Trophoblast cell (in vitro differentiated cells and primary cell): ENCODE measurements around the gene CLCN4.

Source experiments
- DNase-seq, 2 donors: peaks; one replicate each; pipeline ENCODE4 v3.0.0-alpha.2; 2016
- H2AFZ ChIP-seq: 2 replicates; pipeline ENCODE4 v1.6.1; 2013; ENCODE audit warnings: low read length, moderate library complexity, mild to moderate bottlenecking; ENCODE audit not compliant: insufficient read depth, poor library complexity
- H2AK5ac ChIP-seq: 2 replicates; pipeline ENCODE4 v1.6.1; 2013; ENCODE audit warnings: mild to moderate bottlenecking, low read length
- H2BK120ac ChIP-seq: 2 replicates; pipeline ENCODE4 v1.6.1; 2013; ENCODE audit warnings: low read length, mild to moderate bottlenecking, moderate library complexity; ENCODE audit not compliant: insufficient read depth, poor library complexity
- H2BK12ac ChIP-seq: 2 replicates; pipeline ENCODE4 v1.6.1; 2013; ENCODE audit warnings: mild to moderate bottlenecking, low read length, moderate library complexity
- H2BK5ac ChIP-seq: 2 replicates; pipeline ENCODE4 v1.6.1; 2013; ENCODE audit warnings: low read length, low read depth, moderate library complexity, mild to moderate bottlenecking; ENCODE audit not compliant: poor library complexity
- H3K14ac ChIP-seq: 2 replicates; pipeline ENCODE4 v1.6.1; 2013; ENCODE audit warnings: mild to moderate bottlenecking, low read length
- H3K18ac ChIP-seq: 2 replicates; pipeline ENCODE4 v1.6.1; 2013; ENCODE audit warnings: mild to moderate bottlenecking, low read length
- H3K23ac ChIP-seq: 2 replicates; pipeline ENCODE4 v1.6.1; 2013; ENCODE audit warnings: low read length
- H3K27ac ChIP-seq: 2 replicates; pipeline ENCODE4 v1.5.1; 2013; ENCODE audit warnings: low read depth, mild to moderate bottlenecking, inconsistent platforms, low read length, moderate library complexity
- H3K27me3 ChIP-seq: 2 replicates; pipeline ENCODE4 v1.6.1; 2013; ENCODE audit warnings: inconsistent platforms, mild to moderate bottlenecking, low read length, moderate library complexity; ENCODE audit not compliant: insufficient read depth
- H3K36me3 ChIP-seq, 2 experiments: 1 replicate in 1 of 2; 2 replicates in 1 of 2; pipeline ENCODE4 v1.6.1; 2013; ENCODE audit warnings: low read length in 2 of 2, mild to moderate bottlenecking in 2 of 2, moderate library complexity in 1 of 2; ENCODE audit not compliant: insufficient read depth in 2 of 2, control insufficient read depth in 1 of 2
- H3K4ac ChIP-seq: 2 replicates; pipeline ENCODE4 v1.6.1; 2013; ENCODE audit warnings: low read depth, mild to moderate bottlenecking, low read length, moderate library complexity
- H3K4me1 ChIP-seq, 2 experiments: 1 replicate in 1 of 2; 2 replicates in 1 of 2; pipeline ENCODE4 v1.6.1; 2013; ENCODE audit warnings: low read length in 2 of 2, mild to moderate bottlenecking in 2 of 2, moderate library complexity in 1 of 2; ENCODE audit not compliant: insufficient read depth in 2 of 2, control insufficient read depth in 1 of 2
- H3K4me2 ChIP-seq: 2 replicates; pipeline ENCODE4 v1.6.1; 2013; ENCODE audit warnings: inconsistent platforms, mild to moderate bottlenecking, low read length, moderate library complexity
- H3K4me3 ChIP-seq: 2 replicates; pipeline ENCODE4 v1.5.1; 2013; ENCODE audit warnings: mild to moderate bottlenecking, low read depth, low read length, inconsistent platforms
- H3K79me1 ChIP-seq: one replicate; pipeline ENCODE4 v1.6.1; 2013; ENCODE audit warnings: low read length
- H3K79me2 ChIP-seq: 2 replicates; pipeline ENCODE4 v1.6.1; 2013; ENCODE audit warnings: low read length, mild to moderate bottlenecking; ENCODE audit not compliant: control insufficient read depth, insufficient read depth, poor library complexity
- H3K9ac ChIP-seq: 2 replicates; pipeline ENCODE4 v1.6.1; 2013; ENCODE audit warnings: mild to moderate bottlenecking, low read length
- H3K9me3 ChIP-seq: 2 replicates; pipeline ENCODE4 v1.6.1; 2013; ENCODE audit warnings: low read depth, mild to moderate bottlenecking, control low read depth, inconsistent platforms, low read length; ENCODE audit not compliant: insufficient read depth
- H4K12ac ChIP-seq: 2 replicates; pipeline ENCODE4 v1.6.1; 2013; ENCODE audit warnings: low read depth, mild to moderate bottlenecking, low read length, moderate library complexity
- H4K8ac ChIP-seq: 2 replicates; pipeline ENCODE4 v1.6.1; 2013; ENCODE audit warnings: low read depth, mild to moderate bottlenecking, low read length, moderate library complexity
- H4K91ac ChIP-seq: one replicate; pipeline ENCODE4 v1.6.1; 2013; ENCODE audit warnings: low read depth, mild to moderate bottlenecking, low read length, moderate library complexity
- WGBS: extraction: QIAGEN DNeasy Blood & Tissue Kit; methylation state at CpG from one replicate; pipeline ENCODE4 v1.1.7; 2013; ENCODE audit warnings: missing lambda C conversion rate; ENCODE audit not compliant: insufficient read length, insufficient coverage; ENCODE audit errors: extremely low coverage; 5-methylcytosine and 5-hydroxymethylcytosine counted together

The CLCN4 gene

GRCh38 chrX:10110316-10110935 is 46.3 kb upstream of the CLCN4 start:
- no peak overlapping the region for H3K18ac ChIP-seq
- no peak overlapping the region for H4K12ac ChIP-seq
- H2BK12ac ChIP-seq = no peak overlapping the region
- no CpG with 5 or more reads among the region's 16 CpGs for WGBS
- H3K9ac ChIP-seq = no peak overlapping the region
- no peak overlapping the region for H2BK120ac ChIP-seq
- no peaks in the 10 kb centered on the region for H3K27me3 ChIP-seq
- no peaks in the 10 kb centered on the region for H3K9me3 ChIP-seq
- H2AFZ ChIP-seq = peak overlapping the region; percentile 6
- H3K79me2 ChIP-seq = no peaks in the 10 kb centered on the region
- no peak overlapping the region for H4K91ac ChIP-seq
- DNase-seq = no peak
- H3K4me2 ChIP-seq = no peak overlapping the region
- no peaks in the 10 kb centered on the region for H3K4me1 ChIP-seq
- peaks cover 27 to 28% of the 10 kb centered on the region in 2 experiments for H3K36me3 ChIP-seq
- H4K8ac ChIP-seq = no peak overlapping the region
- H3K4ac ChIP-seq = no peak overlapping the region
- H3K14ac ChIP-seq = no peak overlapping the region
- H3K79me1 ChIP-seq = no peaks in the 10 kb centered on the region
- no peak overlapping the region for H2BK5ac ChIP-seq
- no peak overlapping the region for H2AK5ac ChIP-seq
- H3K27ac ChIP-seq = no peak overlapping the region
- no peak overlapping the region for H3K4me3 ChIP-seq
- H3K23ac ChIP-seq = no peak overlapping the region

DNA sequence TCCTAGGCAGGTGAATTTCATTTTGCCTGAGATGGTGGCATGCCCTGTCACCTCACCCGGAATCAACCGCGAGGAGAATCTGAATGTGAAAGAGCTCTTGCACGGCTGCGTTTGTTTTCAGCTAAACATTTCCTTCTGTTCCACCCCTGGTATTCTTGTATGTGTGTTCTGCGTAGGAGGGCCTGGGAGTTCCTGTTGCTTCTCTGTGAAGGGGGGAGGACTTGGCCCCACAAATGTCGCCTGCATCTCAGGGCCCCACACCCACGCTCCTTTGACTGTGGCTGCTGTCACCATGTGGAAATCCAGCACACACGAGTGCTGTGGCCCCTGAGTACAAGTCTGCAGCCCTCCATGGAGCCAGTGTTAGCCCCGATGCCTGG is 45.8 kb upstream of the CLCN4 start:
- Histone ChIP-seq H3K4ac (no peak overlapping the region), H3K27ac (no peak overlapping the region), H2BK120ac (no peak overlapping the region), H2BK5ac (no peak overlapping the region), H4K91ac (no peak overlapping the region), H3K9me3 (no peaks in the 10 kb centered on the region), H4K8ac (no peak overlapping the region), H3K79me1 (no peaks in the 10 kb centered on the region), H3K4me3 (no peak overlapping the region), H3K36me3 (peaks cover 27 to 28% of the 10 kb centered on the region in 2 experiments), H2BK12ac (no peak overlapping the region), H3K9ac (no peak overlapping the region), H4K12ac (no peak overlapping the region), H2AK5ac (no peak overlapping the region), H3K4me1 (no peaks in the 10 kb centered on the region), H3K27me3 (no peaks in the 10 kb centered on the region), H3K18ac (no peak overlapping the region), H3K4me2 (no peak overlapping the region), H3K23ac (no peak overlapping the region), H3K79me2 (no peaks in the 10 kb centered on the region), H3K14ac (no peak overlapping the region), H2AFZ (no peak overlapping the region)
- no CpG with 5 or more reads among the region's 10 CpGs for WGBS
- no peak for DNase-seq

DNA sequence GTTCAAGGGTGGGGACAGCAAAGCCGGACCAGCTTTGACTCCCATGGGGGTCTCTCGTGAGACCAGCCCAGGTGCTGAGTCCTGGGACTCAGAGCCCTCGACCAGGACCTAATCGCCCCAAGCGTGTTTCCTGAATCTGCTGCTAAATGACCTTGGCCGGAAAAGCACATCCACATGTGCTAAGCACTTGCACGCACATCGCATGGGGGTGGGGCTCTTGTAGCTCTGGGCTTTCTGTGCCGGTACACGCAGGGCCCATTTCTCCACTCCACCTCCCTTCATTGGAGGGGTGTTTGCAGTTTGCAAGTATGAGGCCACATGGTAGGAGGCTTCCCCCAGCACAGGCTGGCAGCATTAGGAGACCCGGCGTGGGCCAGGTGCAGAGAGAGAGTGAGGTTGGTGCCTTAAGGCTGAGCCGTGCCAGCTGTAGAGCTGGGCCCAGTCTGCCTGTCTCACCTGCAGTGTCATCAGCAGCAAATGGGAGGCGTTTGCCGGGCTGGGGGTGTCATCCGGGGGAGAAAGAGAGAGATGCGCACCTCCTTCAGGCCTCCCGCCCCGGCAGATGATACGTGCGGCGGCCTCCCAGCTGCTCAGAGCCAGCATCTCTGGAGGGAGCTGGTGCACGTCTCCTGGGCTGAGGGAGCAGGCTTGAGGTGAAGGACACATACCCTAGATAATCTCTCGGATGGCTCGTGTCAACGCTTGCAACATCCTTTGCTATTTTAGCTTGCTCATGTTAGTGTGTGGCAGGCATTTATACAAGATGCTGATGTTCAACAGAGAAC is 45.2 kb upstream of the CLCN4 start:
- no peak overlapping the region for H3K4ac ChIP-seq
- H2BK5ac ChIP-seq = no peak overlapping the region
- H4K8ac ChIP-seq = no peak overlapping the region
- no peak overlapping the region for H3K27ac ChIP-seq
- H3K18ac ChIP-seq = no peak overlapping the region
- H3K4me3 ChIP-seq = no peak overlapping the region
- no peak overlapping the region for H4K12ac ChIP-seq
- H2AK5ac ChIP-seq = no peak overlapping the region
- no peak overlapping the region for H3K9ac ChIP-seq
- peaks cover 27 to 28% of the 10 kb centered on the region in 2 experiments for H3K36me3 ChIP-seq
- H3K27me3 ChIP-seq = no peaks in the 10 kb centered on the region
- no peaks in the 10 kb centered on the region for H3K9me3 ChIP-seq
- H3K14ac ChIP-seq = no peak overlapping the region
- no peaks in the 10 kb centered on the region for H3K4me1 ChIP-seq
- WGBS = no CpG with 5 or more reads among the region's 26 CpGs
- no peaks in the 10 kb centered on the region for H3K79me2 ChIP-seq
- no peak overlapping the region for H3K23ac ChIP-seq
- H2AFZ ChIP-seq = no peak overlapping the region
- H2BK120ac ChIP-seq = no peak overlapping the region
- DNase-seq = peak; percentile 61 to 78
- no peaks in the 10 kb centered on the region for H3K79me1 ChIP-seq
- H2BK12ac ChIP-seq = no peak overlapping the region
- no peak overlapping the region for H3K4me2 ChIP-seq
- no peak overlapping the region for H4K91ac ChIP-seq

GRCh38 chrX:10112510-10112909 is 44.3 kb upstream of the CLCN4 start:
- Histone ChIP-seq H2BK5ac (no peak overlapping the region), H4K8ac (no peak overlapping the region), H3K9ac (no peak overlapping the region), H3K4me3 (no peak overlapping the region), H3K4ac (no peak overlapping the region), H4K12ac (no peak overlapping the region), H4K91ac (no peak overlapping the region), H2AK5ac (no peak overlapping the region), H3K4me1 (no peaks in the 10 kb centered on the region), H3K79me2 (no peaks in the 10 kb centered on the region), H3K36me3 (peaks cover 36% of the 10 kb centered on the region in 2 experiments), H3K14ac (no peak overlapping the region), H3K18ac (no peak overlapping the region), H3K27ac (no peak overlapping the region), H2AFZ (no peak overlapping the region), H3K23ac (no peak overlapping the region), H3K27me3 (no peaks in the 10 kb centered on the region), H3K4me2 (no peak overlapping the region), H3K79me1 (no peaks in the 10 kb centered on the region), H3K9me3 (peaks cover 4% of the 10 kb centered on the region), H2BK120ac (no peak overlapping the region), H2BK12ac (no peak overlapping the region)
- no peak for DNase-seq
- WGBS = no CpG with 5 or more reads among the region's 6 CpGs
